Esophagus muscularis mucosa (tissue), 4 donors: ENCODE data around the gene CTNNA1.

Source experiments
- CTCF ChIP-seq, 3 experiments: fragments of 200-600 bp in 2 of 3; fragments of 450-650 bp in 1 of 3; sonication (generic) in 2 of 3; IDR thresholded peaks; one replicate each; pipeline ENCODE4 v1.5.1; 2017 to 2019; ENCODE audit warnings: antibody characterized with exemption in 3 of 3, mild to moderate bottlenecking in 2 of 3, moderate library complexity in 1 of 3
- EP300 ChIP-seq: sonication (generic); formaldehyde crosslinking; IDR thresholded peaks from one replicate; pipeline ENCODE4 v1.6.1; 2017; ENCODE audit warnings: antibody characterized with exemption
- POLR2A ChIP-seq: fragments of 450-650 bp; IDR thresholded peaks from one replicate; pipeline ENCODE4 v1.6.1; 2017; ENCODE audit warnings: antibody characterized with exemption, moderate library complexity, mild to moderate bottlenecking, low read depth
- POLR2AphosphoS5 ChIP-seq, 2 donors: sonication (generic); formaldehyde crosslinking; IDR thresholded peaks; one replicate each; pipeline ENCODE4 v1.6.1; 2017; ENCODE audit warnings: antibody characterized with exemption in 2 of 2

- no peak for TF ChIP-seq CTCF (IDR thresholded peaks at IDR 0.05)
- no peak for TF ChIP-seq POLR2AphosphoS5 (IDR thresholded peaks at IDR 0.05)
- no peak for TF ChIP-seq POLR2A
- no peak for TF ChIP-seq EP300
These were observed 39.1 kb downstream of the CTNNA1 start for GRCh38 chr5:138792195-138792790.
